C4-2B (cell line): Measurements from ENCODE around the gene REEP3.

Experiments
- H3K27ac ChIP-seq: fragments of 450-650 bp; 2 replicates; pipeline ENCODE4 v1.5.1; 2017
- ZFX ChIP-seq: fragments of 450-650 bp; IDR thresholded peaks from 2 replicates; pipeline ENCODE4 v1.6.1; 2017
- TF ChIP-seq, protein P1 (sequence below): fragments of 450-650 bp; conservative IDR thresholded peaks from 2 replicates; pipeline ENCODE4 v1.5.1; 2017; ENCODE audit warnings: mild to moderate bottlenecking

Gene REEP3

DNA sequence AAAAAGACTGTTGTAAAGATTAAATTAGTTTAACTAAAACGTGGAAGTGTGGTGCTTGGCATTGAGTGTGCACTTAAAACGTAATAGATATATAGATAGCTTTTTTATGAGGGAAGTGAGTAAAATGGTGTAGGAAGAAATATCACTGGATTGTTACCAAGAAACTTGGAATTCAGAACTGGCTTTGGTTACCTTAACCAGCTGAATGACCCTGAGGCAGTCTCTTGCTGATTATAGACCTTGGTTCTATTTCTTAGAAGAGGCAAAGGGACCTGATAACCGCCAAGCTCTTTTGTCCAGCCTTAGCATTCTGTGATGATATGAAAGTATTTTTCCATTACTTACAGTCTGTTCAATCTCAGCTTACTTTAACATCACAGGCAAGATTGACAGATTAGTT lies 3.8 kb downstream of the REEP3 start:
- no peak for TF ChIP-seq ZFX
- TF ChIP-seq, protein P1, sequence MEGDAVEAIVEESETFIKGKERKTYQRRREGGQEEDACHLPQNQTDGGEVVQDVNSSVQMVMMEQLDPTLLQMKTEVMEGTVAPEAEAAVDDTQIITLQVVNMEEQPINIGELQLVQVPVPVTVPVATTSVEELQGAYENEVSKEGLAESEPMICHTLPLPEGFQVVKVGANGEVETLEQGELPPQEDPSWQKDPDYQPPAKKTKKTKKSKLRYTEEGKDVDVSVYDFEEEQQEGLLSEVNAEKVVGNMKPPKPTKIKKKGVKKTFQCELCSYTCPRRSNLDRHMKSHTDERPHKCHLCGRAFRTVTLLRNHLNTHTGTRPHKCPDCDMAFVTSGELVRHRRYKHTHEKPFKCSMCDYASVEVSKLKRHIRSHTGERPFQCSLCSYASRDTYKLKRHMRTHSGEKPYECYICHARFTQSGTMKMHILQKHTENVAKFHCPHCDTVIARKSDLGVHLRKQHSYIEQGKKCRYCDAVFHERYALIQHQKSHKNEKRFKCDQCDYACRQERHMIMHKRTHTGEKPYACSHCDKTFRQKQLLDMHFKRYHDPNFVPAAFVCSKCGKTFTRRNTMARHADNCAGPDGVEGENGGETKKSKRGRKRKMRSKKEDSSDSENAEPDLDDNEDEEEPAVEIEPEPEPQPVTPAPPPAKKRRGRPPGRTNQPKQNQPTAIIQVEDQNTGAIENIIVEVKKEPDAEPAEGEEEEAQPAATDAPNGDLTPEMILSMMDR = no peak

GRCh38 chr10:63527401-63527800 lies 6.2 kb downstream of the REEP3 start:
- H3K27ac ChIP-seq = no peak overlapping the region
- TF ChIP-seq, protein P1 = no peak
- TF ChIP-seq ZFX = no peak

More for the DNA sequence above, 3.8 kb downstream of the REEP3 start:
- no peak overlapping the region; the same call in 1 of the 2 replicates for H3K27ac ChIP-seq

GRCh38 chr10:63528084-63528744 lies 7.0 kb downstream of the REEP3 start:
- H3K27ac ChIP-seq = no peak overlapping the region
- no peak for TF ChIP-seq ZFX
- TF ChIP-seq, protein P1 = no peak

GRCh38 chr10:63530409-63530808 lies 9.2 kb downstream of the REEP3 start:
- H3K27ac ChIP-seq = no peak overlapping the region
- TF ChIP-seq, protein P1 = no peak
- no peak for TF ChIP-seq ZFX

DNA sequence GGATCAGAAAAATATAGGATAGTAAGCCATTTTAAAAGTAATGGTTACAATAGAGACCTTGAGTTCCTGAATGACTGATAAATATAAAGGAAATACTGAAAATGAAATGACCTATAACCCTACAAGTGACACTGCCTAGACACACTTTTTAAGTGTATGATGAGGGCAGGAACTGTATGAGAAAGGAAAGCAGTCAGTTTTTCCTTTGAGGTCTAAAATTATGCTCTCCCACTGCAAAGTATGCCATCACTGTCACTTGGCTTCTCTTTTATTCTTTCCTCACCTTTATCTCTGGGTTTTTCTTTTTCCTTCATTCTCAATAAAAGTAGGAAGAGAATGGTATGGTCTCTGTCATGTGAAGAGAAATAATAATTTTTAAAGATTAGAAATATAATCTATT lies 13.5 kb downstream of the REEP3 start:
- H3K27ac ChIP-seq = no peak overlapping the region
- TF ChIP-seq, protein P1 = no peak
- no peak for TF ChIP-seq ZFX

DNA sequence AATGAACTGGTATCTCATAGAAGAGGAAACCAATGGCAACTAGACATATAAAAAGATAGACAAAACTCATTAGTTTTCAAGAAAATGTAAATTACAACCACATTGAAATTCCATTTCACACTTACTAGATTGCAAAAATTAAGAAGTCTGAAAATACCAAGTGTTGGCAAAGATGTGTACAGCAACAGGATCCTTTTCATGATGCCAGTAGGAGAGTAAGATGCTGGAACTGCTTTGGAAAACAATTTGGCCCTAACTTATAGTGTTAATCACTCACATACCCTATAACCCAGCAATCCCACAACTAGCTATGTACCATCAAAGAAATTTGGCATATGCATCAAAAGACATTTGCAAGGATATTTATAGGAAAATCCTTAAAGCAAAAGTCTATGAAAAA lies 15.5 kb downstream of the REEP3 start:
- no peak overlapping the region for H3K27ac ChIP-seq

GRCh38 chr10:63537536-63537935 lies 16.3 kb downstream of the REEP3 start:
- no peak overlapping the region for H3K27ac ChIP-seq
- no peak for TF ChIP-seq ZFX
- TF ChIP-seq, protein P1 = no peak

More for the DNA sequence above, 15.5 kb downstream of the REEP3 start:
- TF ChIP-seq ZFX = no peak
- TF ChIP-seq, protein P1 = no peak
